ENCODE results near the gene TIGD3.
"Not testable (repeated sequence)": the region's sequence is repeated elsewhere in the genome, so short reads cannot be mapped to it uniquely, and the experiment has no call there.

The TIGD3 gene

DNA sequence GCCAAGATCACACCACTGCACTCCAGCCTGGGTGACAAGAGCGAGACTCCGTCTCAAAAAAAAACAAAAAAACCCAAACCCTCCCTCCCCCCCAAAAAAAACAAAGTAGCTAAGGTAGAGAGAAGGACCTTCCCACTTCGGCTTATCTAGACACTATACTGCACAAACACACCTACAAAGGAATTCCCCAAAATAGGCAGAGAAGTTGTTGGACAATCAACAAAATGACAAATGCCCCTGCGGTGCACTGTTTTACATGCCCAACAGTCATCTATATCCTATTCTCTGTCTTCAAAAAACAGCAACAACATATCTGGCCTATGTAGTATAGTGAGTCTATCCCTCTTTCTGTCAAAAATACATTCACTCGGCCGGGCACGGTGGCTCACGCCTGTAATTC is 27.5 kb upstream of the TIGD3 start:
- no peak for DNase-seq

DNA sequence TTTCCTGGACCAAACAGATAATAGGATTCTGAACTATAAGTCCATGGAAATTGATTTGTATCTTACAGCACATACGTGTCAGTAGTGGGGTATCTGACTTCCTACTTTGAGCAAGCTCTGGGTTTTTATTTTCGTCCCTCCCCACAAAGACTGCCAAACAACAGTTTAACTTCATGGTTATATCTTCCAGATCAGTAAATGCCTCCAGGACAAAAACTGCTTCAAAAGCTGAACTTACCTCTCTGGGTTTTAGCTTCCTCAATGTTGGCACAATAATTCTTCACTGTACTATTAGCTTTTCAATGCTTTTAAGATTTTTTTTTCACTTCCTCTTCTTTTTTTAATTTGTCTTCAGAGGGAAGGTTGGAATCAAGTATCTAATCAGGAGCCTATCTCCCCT is 25.1 kb upstream of the TIGD3 start:
- no peak for DNase-seq

- no peak for DNase-seq
These were observed 24.6 kb upstream of the TIGD3 start for GRCh38 chr11:65329944-65330403.

- no peak for DNase-seq
These were observed 24.0 kb upstream of the TIGD3 start for GRCh38 chr11:65330544-65330943.

DNA sequence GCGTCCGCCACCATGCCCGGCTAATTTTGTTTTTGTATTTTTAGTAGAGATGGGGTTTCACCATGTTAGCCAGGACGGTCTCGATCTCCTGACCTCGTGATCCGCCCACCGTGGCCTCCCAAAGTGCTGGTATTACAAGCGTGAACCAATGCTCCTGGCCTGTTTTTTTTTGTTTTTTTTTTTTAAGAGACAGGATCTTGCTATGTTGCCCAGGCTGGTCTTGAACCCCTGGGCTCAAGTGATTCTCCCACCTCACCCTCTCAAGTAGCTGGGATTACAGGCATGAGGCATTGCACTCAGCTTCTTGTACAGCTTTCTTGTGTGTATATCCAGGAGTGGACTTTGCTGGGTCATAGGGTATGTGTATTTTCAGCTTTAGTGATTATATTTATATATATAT is 22.0 kb upstream of the TIGD3 start:
- not testable (repeated sequence) for DNase-seq

DNA sequence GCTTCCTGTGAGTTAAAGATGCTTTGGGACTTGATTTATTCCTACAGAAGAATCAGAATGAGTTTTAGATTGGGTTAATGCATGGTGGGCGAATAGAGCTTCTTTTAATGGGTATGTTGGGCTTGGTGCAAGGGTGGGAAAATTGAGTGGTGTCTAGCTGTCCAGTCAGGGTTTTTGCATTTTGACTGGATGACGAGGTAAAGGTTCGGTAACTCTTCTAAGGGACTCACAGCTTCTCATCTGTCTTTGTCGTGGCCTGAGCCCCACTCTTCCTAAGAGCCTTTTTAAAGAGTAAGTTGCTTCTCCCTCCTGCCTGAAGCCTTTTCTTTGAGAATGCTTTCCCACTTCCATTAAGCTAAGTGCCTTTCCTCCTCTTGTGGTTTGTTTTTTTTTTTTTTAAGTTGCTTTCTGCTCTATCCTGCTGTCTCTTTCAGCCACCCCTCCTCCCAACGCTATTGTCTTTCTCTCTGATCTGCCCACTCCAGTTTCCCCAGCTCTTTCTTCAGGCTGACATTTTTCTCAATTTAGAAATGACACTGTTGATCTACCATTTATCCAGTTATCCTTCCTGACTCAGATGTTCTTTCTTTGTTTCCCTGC is 19.8 kb upstream of the TIGD3 start:
- DNase-seq, result no peak

GRCh38 chr11:65338676-65339075 is 15.9 kb upstream of the TIGD3 start:
- DNase-seq, result no peak

DNA sequence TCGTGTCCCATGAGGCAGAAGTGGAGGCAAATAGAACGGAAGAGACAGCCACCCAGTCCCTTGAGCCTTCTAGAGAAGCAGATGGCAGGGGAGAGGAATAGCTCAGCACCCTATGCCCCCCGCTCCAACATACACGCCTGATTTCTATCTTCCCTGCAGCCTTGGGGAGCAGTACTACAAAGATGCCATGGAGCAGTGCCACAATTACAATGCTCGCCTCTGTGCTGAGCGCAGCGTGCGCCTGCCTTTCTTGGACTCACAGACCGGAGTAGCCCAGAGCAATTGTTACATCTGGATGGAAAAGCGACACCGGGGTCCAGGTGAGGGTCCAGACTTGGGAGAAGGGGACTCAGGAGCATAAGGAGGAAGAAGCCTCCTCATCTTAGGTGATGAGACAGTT is 14.3 kb upstream of the TIGD3 start:
- no peak for DNase-seq

GRCh38 chr11:65341856-65342255 is 12.7 kb upstream of the TIGD3 start:
- no peak for DNase-seq

- no peak for DNase-seq
These were observed 3.0 kb upstream of the TIGD3 start for GRCh38 chr11:65351511-65351910.

- DNase-seq, result no peak
These were observed 1.8 kb upstream of the TIGD3 start for GRCh38 chr11:65352783-65353182.

DNA sequence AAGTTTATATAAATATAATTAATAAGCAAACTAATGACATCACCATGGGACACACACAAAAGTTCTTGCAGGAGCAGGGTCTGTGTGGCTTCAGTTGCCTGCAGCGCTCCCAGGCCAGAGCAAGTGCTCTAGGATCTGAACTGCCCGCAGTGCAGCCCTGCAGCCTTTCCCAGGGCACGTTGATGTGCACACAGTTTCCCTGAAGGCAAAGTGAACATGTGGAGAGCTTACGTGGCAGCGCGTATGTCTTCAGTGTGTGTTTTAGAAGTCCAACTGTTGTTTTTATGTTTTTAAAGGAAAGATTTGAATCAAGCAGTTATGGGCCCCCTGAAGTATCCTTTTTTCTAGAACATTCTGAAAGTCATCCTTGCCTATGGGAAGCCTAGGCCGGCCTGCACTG is 1.2 kb upstream of the TIGD3 start:
- DNase-seq, result no peak

GRCh38 chr11:65353900-65354264 is 669 bp upstream of the TIGD3 start:
- no peak for DNase-seq

- no peak for DNase-seq
These were observed 643 bp downstream of the TIGD3 start for GRCh38 chr11:65355013-65355775.

DNA sequence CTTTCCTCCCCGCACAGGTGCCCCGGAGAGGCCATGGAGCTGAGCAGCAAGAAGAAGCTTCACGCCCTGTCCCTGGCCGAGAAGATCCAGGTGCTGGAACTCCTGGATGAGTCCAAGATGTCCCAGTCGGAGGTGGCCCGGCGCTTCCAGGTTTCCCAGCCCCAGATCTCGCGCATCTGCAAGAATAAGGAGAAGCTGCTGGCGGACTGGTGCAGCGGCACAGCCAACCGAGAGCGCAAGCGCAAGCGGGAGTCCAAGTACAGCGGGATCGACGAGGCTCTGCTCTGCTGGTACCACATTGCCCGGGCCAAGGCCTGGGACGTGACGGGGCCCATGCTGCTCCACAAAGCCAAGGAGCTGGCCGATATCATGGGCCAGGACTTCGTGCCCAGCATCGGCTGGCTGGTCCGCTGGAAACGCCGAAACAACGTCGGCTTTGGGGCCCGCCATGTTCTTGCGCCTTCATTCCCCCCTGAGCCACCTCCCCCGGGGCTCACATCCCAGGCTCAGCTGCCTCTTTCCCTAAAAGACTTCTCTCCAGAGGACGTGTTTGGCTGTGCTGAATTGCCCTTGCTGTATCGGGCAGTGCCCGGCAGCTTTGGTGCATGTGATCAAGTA is 1.3 kb downstream of the TIGD3 start:
- DNase-seq, result no peak

DNA sequence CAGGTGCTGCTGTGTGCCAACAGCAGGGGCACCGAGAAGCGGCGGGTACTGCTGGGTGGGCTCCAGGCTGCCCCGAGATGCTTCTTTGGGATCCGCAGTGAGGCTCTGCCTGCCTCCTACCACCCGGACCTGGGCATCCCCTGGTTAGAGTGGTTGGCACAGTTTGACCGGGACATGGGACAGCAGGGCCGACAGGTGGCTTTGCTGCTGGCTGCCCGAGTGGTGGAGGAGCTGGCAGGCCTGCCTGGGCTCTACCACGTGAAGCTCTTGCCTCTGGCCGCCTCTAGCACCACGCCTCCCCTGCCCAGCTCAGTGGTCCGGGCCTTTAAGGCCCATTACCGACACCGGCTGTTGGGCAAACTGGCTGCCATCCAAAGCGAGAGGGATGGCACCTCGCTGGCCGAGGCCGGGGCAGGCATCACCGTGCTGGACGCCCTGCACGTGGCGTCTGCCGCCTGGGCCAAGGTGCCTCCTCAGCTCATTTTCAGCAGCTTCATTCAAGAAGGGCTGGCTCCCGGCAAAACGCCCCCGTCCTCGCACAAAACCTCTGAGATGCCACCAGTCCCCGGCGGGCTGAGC is 1.9 kb downstream of the TIGD3 start:
- DNase-seq, result no peak

DNA sequence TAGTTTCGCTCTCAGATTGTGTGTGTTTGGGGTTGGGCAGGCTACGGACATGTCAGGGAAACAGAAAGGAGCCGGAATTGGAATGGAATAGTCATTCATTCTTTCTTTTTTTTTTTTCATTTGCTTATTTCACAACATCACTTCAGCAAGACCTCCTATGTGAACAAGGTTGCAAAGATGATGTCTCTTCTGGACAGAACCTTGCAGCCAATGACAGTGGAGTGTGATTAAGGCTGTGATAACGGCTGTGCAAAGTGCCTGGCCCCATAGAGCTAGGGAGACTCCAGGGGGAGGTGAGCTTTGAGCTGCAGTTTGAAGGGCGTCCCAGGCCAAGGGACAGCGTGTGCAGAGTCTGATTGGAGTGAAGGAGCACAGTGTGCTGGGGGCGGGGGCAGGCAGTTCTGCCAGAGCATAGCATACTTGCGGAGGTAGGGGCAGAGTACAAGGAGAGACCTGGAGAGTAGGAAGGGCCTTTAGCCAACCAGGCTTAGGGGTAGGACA is 3.4 kb downstream of the TIGD3 start:
- DNase-seq, result no peak

GRCh38 chr11:65362320-65362931 is 7.9 kb downstream of the TIGD3 start:
- DNase-seq, result no peak

- DNase-seq, result no peak
These were observed 8.4 kb downstream of the TIGD3 start for GRCh38 chr11:65362966-65363365.

DNA sequence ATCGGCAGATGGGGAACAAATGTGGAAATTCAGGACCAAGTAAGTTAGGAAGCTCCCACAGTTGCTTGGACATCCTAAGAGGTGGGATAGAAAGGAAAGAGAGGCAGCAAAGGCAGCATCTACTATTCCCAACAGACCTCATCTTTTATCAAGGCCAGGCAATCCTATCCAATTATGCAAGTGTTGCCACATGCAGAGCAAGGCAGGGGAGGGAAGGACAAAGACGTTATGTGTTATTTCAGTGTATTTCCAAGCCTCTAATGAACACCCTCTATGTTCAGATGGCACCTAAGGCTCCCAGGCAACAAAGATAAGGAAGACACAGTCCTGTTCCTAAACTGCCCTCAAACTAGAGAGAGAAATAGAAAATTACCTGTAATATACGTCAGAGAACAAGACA is 9.2 kb downstream of the TIGD3 start:
- no peak for DNase-seq

- no peak for DNase-seq
These were observed 11.8 kb downstream of the TIGD3 start for GRCh38 chr11:65366340-65366773.

- no peak for DNase-seq
These were observed 16.1 kb downstream of the TIGD3 start for GRCh38 chr11:65370659-65371049.

DNA sequence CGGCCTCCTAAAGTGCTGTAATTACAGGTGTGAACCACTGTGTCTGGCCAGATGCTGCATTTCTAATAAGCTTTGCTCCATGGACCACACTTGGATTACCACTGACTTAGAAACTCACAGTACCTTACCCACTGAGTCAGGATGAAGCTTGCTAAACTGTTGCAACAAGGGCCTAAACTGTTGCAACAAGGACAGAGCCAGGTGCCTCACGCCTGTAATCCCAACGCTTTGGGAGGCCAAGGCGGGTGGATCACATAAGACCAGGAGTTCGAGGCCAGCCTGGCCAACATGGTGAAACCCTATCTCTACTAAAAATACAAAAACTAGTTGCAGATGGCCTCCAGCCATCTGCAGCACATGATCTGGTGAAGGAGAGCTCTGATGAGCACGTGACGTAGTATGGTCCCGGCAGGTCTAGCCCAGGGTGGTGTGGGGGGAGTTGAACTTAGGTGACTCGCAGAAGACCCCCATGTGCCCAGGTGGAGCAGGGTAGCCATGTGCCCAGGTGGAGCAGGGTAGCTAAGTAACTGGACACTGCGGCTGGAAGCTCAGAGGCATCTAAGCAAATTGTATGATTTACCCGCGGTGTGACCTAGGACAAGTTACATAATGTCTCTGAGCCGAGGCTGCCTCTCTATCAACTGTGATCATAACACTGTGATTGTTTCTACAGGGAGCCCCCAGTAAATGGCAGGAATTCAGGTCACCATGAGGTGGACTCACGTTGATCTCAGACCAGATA is 19.5 kb downstream of the TIGD3 start:
- no peak for DNase-seq
